NCI-H526 treated with DMSO at 0.1 percent for 48 hours (cell line): ENCODE data around the gene KLHL9.
"Not testable (repeated sequence)": the region's sequence is repeated elsewhere in the genome, so short reads cannot be mapped to it uniquely, and the experiment has no call there.

ENCODE experiments used
- DNase-seq: peaks from one replicate; lab custom pipeline; 2025; lab: John Stamatoyannopoulos, UW

Gene KLHL9

GRCh38 chr9:21334701-21335632, at the start of gene KLHL9:
TSS of gene KLHL9 (minus strand) at chr9:21335404. CDS start at chr9:21334859, 545 bp downstream.
- peak; percentile 87 for DNase-seq

- DNase-seq: no peak
These were observed 48.4 kb upstream of the KLHL9 start for GRCh38 chr9:21383627-21384026.

GRCh38 chr9:21381448-21382339, 46.5 kb upstream of the KLHL9 start:
- peak; percentile 92 for DNase-seq

GRCh38 chr9:21371467-21371866, 36.3 kb upstream of the KLHL9 start:
- DNase-seq: not testable (repeated sequence)

GRCh38 chr9:21367957-21368356, 32.8 kb upstream of the KLHL9 start, which contains the start of gene IFNA13:
TSS of gene IFNA13 (minus strand) at chr9:21368057. CDS start at chr9:21368010, 47 bp downstream.
- DNase-seq: no peak

- not testable (repeated sequence) for DNase-seq
These were observed 32.0 kb upstream of the KLHL9 start for GRCh38 chr9:21367169-21367568.

GRCh38 chr9:21362287-21362686, 27.1 kb upstream of the KLHL9 start:
- DNase-seq: no peak

- DNase-seq: no peak
These were observed 22.6 kb upstream of the KLHL9 start for GRCh38 chr9:21357479-21358460.

GRCh38 chr9:21350787-21351186, 15.6 kb upstream of the KLHL9 start, which contains the start of gene IFNA6:
TSS of gene IFNA6 (minus strand) at chr9:21350887. CDS start at chr9:21350887, 0 bp downstream.
- no peak for DNase-seq

GRCh38 chr9:21348430-21348970, 13.3 kb upstream of the KLHL9 start:
- DNase-seq: no peak

- DNase-seq: no peak
These were observed 5.5 kb upstream of the KLHL9 start for GRCh38 chr9:21340735-21341134.

GRCh38 chr9:21336457-21336856, 1.3 kb upstream of the KLHL9 start:
- no peak for DNase-seq

GRCh38 chr9:21333226-21333625, 2.0 kb downstream of the KLHL9 start:
- no peak for DNase-seq

GRCh38 chr9:21331676-21332402, 3.4 kb downstream of the KLHL9 start:
- DNase-seq: no peak

GRCh38 chr9:21326526-21327139, 8.6 kb downstream of the KLHL9 start:
- DNase-seq: peak; percentile 73

- DNase-seq: no peak
These were observed 11.2 kb downstream of the KLHL9 start for GRCh38 chr9:21324047-21324446.

GRCh38 chr9:21322911-21323461, 12.2 kb downstream of the KLHL9 start:
- no peak for DNase-seq

GRCh38 chr9:21320465-21320864, 14.7 kb downstream of the KLHL9 start:
- no peak for DNase-seq
